22Rv1 (cell line): ENCODE results near the gene SPATS1.

Source experiments
- CTCF ChIP-seq: fragments of 450-650 bp; IDR thresholded peaks from 2 replicates; pipeline ENCODE4 v1.5.1; 2017; ENCODE audit warnings: mild to moderate bottlenecking
- ZFX ChIP-seq: fragments of 450-650 bp; IDR thresholded peaks from 2 replicates; pipeline ENCODE4 v1.6.1; 2017; ENCODE audit warnings: antibody characterized with exemption, borderline replicate concordance

- no peak for TF ChIP-seq CTCF
- no peak for TF ChIP-seq ZFX
Observed at GRCh38 chr6:44388135-44388487, 45.7 kb downstream of the SPATS1 start.
